Gastroesophageal sphincter (tissue), 4 donors: Measurements from ENCODE around the gene PLA2G2F. TPM values are rescaled to one million over a fixed set of nuclear protein-coding genes. Genes with fewer than 3 reads are reported as not detected.

Experiments
- ATAC-seq: fragments of 150-250 bp; one replicate; pipeline ENCODE4 v1.9.1; 2016; ENCODE audit warnings: mild to moderate bottlenecking, moderate library complexity
- H3K27ac ChIP-seq, 4 donors: fragments of 200-600 bp; sonication (generic) in 3 of 4; 1 replicate in 3 of 4; 2 replicates in 1 of 4; pipeline ENCODE4 v1.5.1; 2016 to 2019
- H3K27me3 ChIP-seq: fragments of 200-600 bp; sonication (generic); one replicate; pipeline ENCODE4 v1.5.1; 2019
- H3K36me3 ChIP-seq, 2 donors: fragments of 200-600 bp; sonication (generic); one replicate each; pipeline ENCODE4 v1.5.1; 2019; ENCODE audit warnings: control low read depth in 1 of 2
- H3K4me1 ChIP-seq, 3 donors: fragments of 200-600 bp; sonication (generic); 1 replicate in 2 of 3; 2 replicates in 1 of 3; pipeline ENCODE4 v1.5.1; 2016 to 2019; ENCODE audit warnings: control low read depth in 2 of 3
- H3K4me3 ChIP-seq, 2 donors: fragments of 200-600 bp; sonication (generic); one replicate each; pipeline ENCODE4 v1.5.1; 2019; ENCODE audit warnings: mild to moderate bottlenecking in 1 of 2, moderate library complexity in 1 of 2
- H3K9me3 ChIP-seq, 3 donors: fragments of 200-600 bp; sonication (generic); one replicate each; pipeline ENCODE4 v1.5.1; 2017 to 2019; ENCODE audit warnings: control low read depth in 2 of 3
- CTCF ChIP-seq, 4 experiments: fragments of 200-600 bp in 2 of 4; fragments of 450-650 bp in 2 of 4; sonication (generic) in 1 of 4; IDR thresholded peaks; one replicate each; pipeline ENCODE4 v1.5.1; 2017 to 2019; ENCODE audit warnings: antibody characterized with exemption in 4 of 4, mild to moderate bottlenecking in 2 of 4, moderate library complexity in 2 of 4
- EP300 ChIP-seq: sonication (generic); formaldehyde crosslinking; IDR thresholded peaks from one replicate; pipeline ENCODE4 v1.6.1; 2017; ENCODE audit warnings: antibody characterized with exemption, mild to moderate bottlenecking
- POLR2A ChIP-seq, 2 donors: fragments of 450-650 bp; IDR thresholded peaks; one replicate each; pipeline ENCODE4 v1.6.1; 2017; ENCODE audit warnings: antibody characterized with exemption in 2 of 2, mild to moderate bottlenecking in 2 of 2, moderate library complexity in 1 of 2
- POLR2AphosphoS5 ChIP-seq: sonication (generic); formaldehyde crosslinking; IDR thresholded peaks from one replicate; pipeline ENCODE4 v1.6.1; 2017; ENCODE audit warnings: antibody characterized with exemption
- WGBS, 2 donors: methylation state at CpG; one replicate each; pipeline ENCODE4 v1.1.5; 2018; ENCODE audit warnings: low coverage in 1 of 2; 5-methylcytosine and 5-hydroxymethylcytosine counted together
- total RNA-seq, 4 donors: library from RNA; depleted of rRNA; stranded (reverse); fragments of >200 nt; gene quantifications; one replicate each; pipeline ENCODE4 v1.1.0, GENCODE V29; 2016

PLA2G2F gene
- total RNA-seq, 4 donors from 2014 or later, result not detected

GRCh38 chr1:20187103-20187812 is 48.1 kb downstream of the PLA2G2F start:
- Histone ChIP-seq H3K4me1 (peaks cover 4 to 77% (median 8%) of the 10 kb centered on the region in 3 donors), H3K36me3 (peaks cover 0 to 8% of the 10 kb centered on the region in 2 donors), H3K27me3 (no peaks in the 10 kb centered on the region), H3K27ac (peak overlapping the region; percentile 74 to 93 (median 88)), H3K4me3 (peak overlapping the region in 1 of 2 donors; percentile 68), H3K9me3 (no peaks in the 10 kb centered on the region)
- 27 to 28% methylated on average over 3 of the region's 7 CpGs for WGBS, 2 donors
- no peak for ATAC-seq
- TF ChIP-seq POLR2AphosphoS5, result peak; percentile 13
- TF ChIP-seq EP300, result no peak
- no peak for TF ChIP-seq POLR2A (IDR thresholded peaks at IDR 0.05)
- TF ChIP-seq CTCF (IDR thresholded peaks at IDR 0.05), result peak in 2 of 4 experiments; percentile 5 to 33

GRCh38 chr1:20187813-20188454 is 48.8 kb downstream of the PLA2G2F start:
- 7 to 21% methylated on average over 4 of the region's 4 CpGs for WGBS, 2 donors
- Histone ChIP-seq H3K27me3 (no peaks in the 10 kb centered on the region), H3K4me1 (peaks cover 4 to 84% (median 8%) of the 10 kb centered on the region in 3 donors), H3K27ac (peak overlapping the region; percentile 50 to 93 (median 88)), H3K36me3 (peaks cover 0 to 8% of the 10 kb centered on the region in 2 donors), H3K9me3 (no peaks in the 10 kb centered on the region), H3K4me3 (peak overlapping the region in 1 of 2 donors; percentile 68)
- no peak for ATAC-seq
- TF ChIP-seq POLR2A (IDR thresholded peaks at IDR 0.05) (no peak), POLR2AphosphoS5 (no peak), CTCF (IDR thresholded peaks at IDR 0.05) (no peak), EP300 (no peak)

- Histone ChIP-seq H3K4me1 (peaks cover 4 to 89% (median 8%) of the 10 kb centered on the region in 3 donors), H3K9me3 (no peaks in the 10 kb centered on the region), H3K27me3 (no peaks in the 10 kb centered on the region), H3K36me3 (peaks cover 0 to 8% of the 10 kb centered on the region in 2 donors), H3K27ac (peak overlapping the region; percentile 50 to 93 (median 88)), H3K4me3 (no peak overlapping the region)
- no peak for TF ChIP-seq CTCF (IDR thresholded peaks at IDR 0.05)
- TF ChIP-seq EP300, result no peak
- TF ChIP-seq POLR2AphosphoS5, result no peak
- WGBS, 2 donors, result 33 to 53% methylated on average over 1 to 4 of the region's 4 CpGs
- ATAC-seq, result no peak
These were observed 49.3 kb downstream of the PLA2G2F start for GRCh38 chr1:20188455-20188817.

- H3K27me3 ChIP-seq, result no peaks in the 10 kb centered on the region
- no peak for TF ChIP-seq EP300
- no peak for TF ChIP-seq CTCF (IDR thresholded peaks at IDR 0.05)
- TF ChIP-seq POLR2A (IDR thresholded peaks at IDR 0.05), result no peak
- no peak for TF ChIP-seq POLR2AphosphoS5
- peaks cover 0 to 8% of the 10 kb centered on the region in 2 donors for H3K36me3 ChIP-seq
- peak overlapping the region in 2 of 4 donors; percentile 91 to 93 for H3K27ac ChIP-seq
- H3K9me3 ChIP-seq, result no peaks in the 10 kb centered on the region
- H3K4me3 ChIP-seq, result no peak overlapping the region
- H3K4me1 ChIP-seq, result peaks cover 4 to 97% (median 8%) of the 10 kb centered on the region in 3 donors
- ATAC-seq, result no peak
- WGBS, 2 donors, result 68 to 91% methylated on average over 4 of the region's 4 CpGs
These were observed 50.5 kb downstream of the PLA2G2F start for GRCh38 chr1:20189664-20190063.
